GM12878 (cell line): Measurements from ENCODE around the gene FAM161B. TPM values are rescaled to one million over a fixed set of nuclear protein-coding genes. Genes with fewer than 3 reads are reported as not detected.

ENCODE experiments used
- CHD2 ChIP-seq: IDR thresholded peaks from 2 replicates; pipeline ENCODE4 v1.6.1; 2011; ENCODE audit warnings: low read depth, low read length, improper control_type of control experiment, borderline replicate concordance
- ESRRA ChIP-seq: IDR thresholded peaks from 2 replicates; pipeline ENCODE4 v1.6.1; 2012; ENCODE audit warnings: mild to moderate bottlenecking, low read length, improper control_type of control experiment
- FOXM1 ChIP-seq: IDR thresholded peaks from 2 replicates; pipeline ENCODE4 v1.6.1; 2012; ENCODE audit warnings: low read depth, mild to moderate bottlenecking, inconsistent platforms, low read length, moderate library complexity
- HDAC2 ChIP-seq: fragments of 200-600 bp; sonication (generic); IDR thresholded peaks from 2 replicates; pipeline ENCODE4 v1.6.1; 2017
- HDGF ChIP-seq: fragments of 450-650 bp; IDR thresholded peaks from 2 replicates; pipeline ENCODE4 v1.6.1; 2016; ENCODE audit warnings: antibody characterized with exemption
- IRF4 ChIP-seq: IDR thresholded peaks from 2 replicates; pipeline ENCODE4 v1.6.1; 2011; ENCODE audit warnings: low read depth, low read length
- JUNB ChIP-seq: IDR thresholded peaks from 2 replicates; pipeline ENCODE4 v1.6.1; 2016; ENCODE audit warnings: antibody characterized with exemption, mild to moderate bottlenecking
- LARP7 ChIP-seq: fragments of 450-650 bp; IDR thresholded peaks from 2 replicates; pipeline ENCODE4 v1.6.1; 2017; ENCODE audit warnings: mild to moderate bottlenecking
- MLLT1 ChIP-seq: fragments of 450-650 bp; IDR thresholded peaks from 2 replicates; pipeline ENCODE4 v1.6.1; 2016; ENCODE audit warnings: mild to moderate bottlenecking
- NFYB ChIP-seq: IDR thresholded peaks from 2 replicates; pipeline ENCODE4 v1.6.1; 2011; ENCODE audit warnings: low read depth, mild to moderate bottlenecking, low read length, improper control_type of control experiment, moderate library complexity; ENCODE audit not compliant: insufficient read depth
- NR2F1 ChIP-seq: fragments of 450-650 bp; conservative IDR thresholded peaks from 2 replicates; pipeline ENCODE4 v1.6.1; 2017; ENCODE audit warnings: mild to moderate bottlenecking
- RB1 ChIP-seq: fragments of 450-650 bp; formaldehyde crosslinking; IDR thresholded peaks from 2 replicates; pipeline ENCODE4 v1.6.1; 2017; ENCODE audit warnings: mild to moderate bottlenecking, borderline replicate concordance
- RBBP5 ChIP-seq: fragments of 200-600 bp; sonication (generic); conservative IDR thresholded peaks from 2 replicates; pipeline ENCODE4 v1.6.1; 2016
- RUNX3 ChIP-seq: IDR thresholded peaks from 2 replicates; pipeline ENCODE4 v1.6.1; 2012; ENCODE audit warnings: low read length, inconsistent platforms
- SIN3A ChIP-seq: IDR thresholded peaks from 2 replicates; pipeline ENCODE4 v1.6.1; 2012; ENCODE audit warnings: low read depth, low read length, improper control_type of control experiment
- SREBF1 ChIP-seq: IDR thresholded peaks from 2 replicates; pipeline ENCODE4 v1.6.1; 2012; ENCODE audit warnings: mild to moderate bottlenecking, low read length
- SREBF2 ChIP-seq: IDR thresholded peaks from 2 replicates; pipeline ENCODE4 v1.6.1; 2012; ENCODE audit warnings: mild to moderate bottlenecking, low read length
- SRF ChIP-seq, 2 experiments: IDR thresholded peaks; 2 replicates each; pipeline ENCODE4 v1.6.1; 2011; ENCODE audit warnings: low read depth in 2 of 2, low read length in 2 of 2, mild to moderate bottlenecking in 1 of 2, moderate library complexity in 1 of 2
- SUZ12 ChIP-seq: fragments of 200-600 bp; sonication (generic); IDR thresholded peaks from one replicate; pipeline ENCODE4 v1.6.1; 2018; ENCODE audit warnings: antibody characterized with exemption, mild to moderate bottlenecking; ENCODE audit not compliant: unreplicated experiment
- TARDBP ChIP-seq: IDR thresholded peaks from 2 replicates; pipeline ENCODE4 v1.6.1; 2016; ENCODE audit warnings: borderline replicate concordance
- WRNIP1 ChIP-seq: IDR thresholded peaks from 2 replicates; pipeline ENCODE4 v1.6.1; 2011; ENCODE audit warnings: low read depth, low read length, improper control_type of control experiment, borderline replicate concordance
- ZBTB40 ChIP-seq: fragments of 450-650 bp; IDR thresholded peaks from 2 replicates; pipeline ENCODE4 v1.6.1; 2016; ENCODE audit warnings: mild to moderate bottlenecking, moderate library complexity, borderline replicate concordance
- ZNF207 ChIP-seq: fragments of 450-650 bp; IDR thresholded peaks from 2 replicates; pipeline ENCODE4 v1.6.1; 2014; ENCODE audit warnings: antibody characterized with exemption, mild to moderate bottlenecking, borderline replicate concordance
- ZNF274 ChIP-seq: IDR thresholded peaks from one replicate; pipeline ENCODE4 v1.8.0; 2011; ENCODE audit not compliant: insufficient read length, insufficient read depth
- ZZZ3 ChIP-seq: IDR thresholded peaks from 2 replicates; pipeline ENCODE4 v1.6.1; 2011; ENCODE audit warnings: low read depth; ENCODE audit not compliant: control insufficient read depth, insufficient read length
- polyA plus RNA-seq, 11 experiments: library from polyadenylated mRNA; depleted of rRNA in 4 of 11; unstranded in 6 of 11; stranded (reverse) in 5 of 11; fragments of >200 nt; fragmentation: Nextera tagmentation in 4 of 11; fragmentation: Illumina TruSeq in 1 of 11; extraction: Ambion mirVana in 4 of 11; extraction: Trizol in 1 of 11; gene quantifications; 1 replicate in 1 of 11; 2 replicates in 10 of 11; pipeline versions ENCODE4 v1.2.1 to v1.2.3, GENCODE V29; 2011 to 2016; ENCODE audit warnings: inconsistent platforms in 2 of 11, missing spikeins in 2 of 11, low read depth in 1 of 11
- total RNA-seq, 4 experiments: library from RNA; depleted of rRNA in 3 of 4; stranded (reverse); fragments of >200 nt in 3 of 4; fragmentation: Illumina TruSeq in 1 of 4; extraction: Trizol in 1 of 4; gene quantifications; 2 replicates each; pipeline versions ENCODE4 v1.2.1 to v1.2.3, GENCODE V29; 2013 to 2021

FAM161B gene
- total and polyA plus RNA-seq, 10 of the 15 experiments (the other 5 are each of a cell fraction or from before 2014, with no cell fraction given) = 0.33 to 1.2 (median 0.86) TPM

- TF ChIP-seq RBBP5 = no peak
- peak; percentile 76; the same call in 1 of the 2 replicates for TF ChIP-seq LARP7
- TF ChIP-seq CHD2 = peak; percentile 71
- peak; percentile 81; the same call in 1 of the 2 replicates for TF ChIP-seq SIN3A
- peak; percentile 44 for TF ChIP-seq RB1
- TF ChIP-seq NR2F1 = peak; percentile 85
- no peak for TF ChIP-seq SRF (IDR thresholded peaks at IDR 0.05; ENCODE audit: low read depth in 2 of 2, low read length in 2 of 2)
- TF ChIP-seq ZNF207 = no peak
- TF ChIP-seq JUNB = no peak
- TF ChIP-seq RUNX3 = 0 out of 2 replicates have a peak, but pooled peaks have one; percentile 13
- TF ChIP-seq NFYB = peak; percentile 66; the same call in 1 of the 2 replicates
- no peak for TF ChIP-seq SUZ12
- TF ChIP-seq HDAC2 = no peak
- TF ChIP-seq SREBF2 = no peak
- TF ChIP-seq ZNF274 = no peak
- 0 out of 2 replicates have a peak, but pooled peaks have one; percentile 19 for TF ChIP-seq MLLT1
- TF ChIP-seq FOXM1 = no peak
- TF ChIP-seq IRF4 = 0 out of 2 replicates have a peak, but pooled peaks have one; percentile 24
- TF ChIP-seq ZBTB40 = peak; percentile 86
- no peak for TF ChIP-seq ESRRA
- TF ChIP-seq WRNIP1 = no peak
- TF ChIP-seq HDGF = peak; percentile 93
- no peak for TF ChIP-seq TARDBP
- no peak for TF ChIP-seq SREBF1
- TF ChIP-seq ZZZ3 = no peak
Observed at GRCh38 chr14:73949752-73950734, at the start of gene FAM161B, which contains the start of gene COQ6 (continued).
